Choroid plexus epithelial cell (primary cell): ENCODE measurements around the gene COX5A.
"Not testable (repeated sequence)": the region's sequence is repeated elsewhere in the genome, so short reads cannot be mapped to it uniquely, and the experiment has no call there.

Source experiments
- DNase-seq: peaks from one replicate; pipeline ENCODE4 v3.0.0-alpha.2; 2010; ENCODE audit warnings: low read depth
- H3K4me3 ChIP-seq: 2 replicates; pipeline ENCODE4 v1.5.1; 2011; ENCODE audit warnings: low read depth, mild to moderate bottlenecking, control low read depth, low read length, moderate library complexity
- TF ChIP-seq, protein P1 (sequence below): conservative IDR thresholded peaks from 2 replicates; pipeline ENCODE4 v1.5.1; 2011; ENCODE audit warnings: low read depth, mild to moderate bottlenecking, control low read depth, inconsistent platforms, low read length, moderate library complexity

Gene COX5A

DNA sequence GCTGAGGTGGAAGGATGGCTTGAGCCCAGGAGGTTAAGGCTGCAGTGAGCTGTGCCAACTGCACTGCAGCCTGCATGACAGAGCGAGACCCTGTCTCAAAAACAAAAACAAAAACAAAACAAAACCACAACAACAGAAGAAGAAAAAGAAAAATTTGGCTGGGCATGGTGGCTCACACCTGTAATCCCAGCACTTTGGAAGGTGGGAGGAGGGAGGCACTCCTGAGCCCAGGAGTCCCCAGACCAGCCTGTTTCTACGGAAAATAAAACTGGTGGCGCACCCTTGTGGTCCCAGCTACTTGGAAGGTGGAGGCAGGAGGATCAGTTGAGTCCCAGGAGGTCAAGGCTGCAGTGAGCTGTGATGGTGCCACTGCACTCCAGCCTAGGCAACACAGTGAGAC is 2.7 kb downstream of the COX5A start:
- H3K4me3 ChIP-seq, DNase-seq: not testable (repeated sequence)
- TF ChIP-seq, protein P1, sequence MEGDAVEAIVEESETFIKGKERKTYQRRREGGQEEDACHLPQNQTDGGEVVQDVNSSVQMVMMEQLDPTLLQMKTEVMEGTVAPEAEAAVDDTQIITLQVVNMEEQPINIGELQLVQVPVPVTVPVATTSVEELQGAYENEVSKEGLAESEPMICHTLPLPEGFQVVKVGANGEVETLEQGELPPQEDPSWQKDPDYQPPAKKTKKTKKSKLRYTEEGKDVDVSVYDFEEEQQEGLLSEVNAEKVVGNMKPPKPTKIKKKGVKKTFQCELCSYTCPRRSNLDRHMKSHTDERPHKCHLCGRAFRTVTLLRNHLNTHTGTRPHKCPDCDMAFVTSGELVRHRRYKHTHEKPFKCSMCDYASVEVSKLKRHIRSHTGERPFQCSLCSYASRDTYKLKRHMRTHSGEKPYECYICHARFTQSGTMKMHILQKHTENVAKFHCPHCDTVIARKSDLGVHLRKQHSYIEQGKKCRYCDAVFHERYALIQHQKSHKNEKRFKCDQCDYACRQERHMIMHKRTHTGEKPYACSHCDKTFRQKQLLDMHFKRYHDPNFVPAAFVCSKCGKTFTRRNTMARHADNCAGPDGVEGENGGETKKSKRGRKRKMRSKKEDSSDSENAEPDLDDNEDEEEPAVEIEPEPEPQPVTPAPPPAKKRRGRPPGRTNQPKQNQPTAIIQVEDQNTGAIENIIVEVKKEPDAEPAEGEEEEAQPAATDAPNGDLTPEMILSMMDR, result peak; percentile 22

DNA sequence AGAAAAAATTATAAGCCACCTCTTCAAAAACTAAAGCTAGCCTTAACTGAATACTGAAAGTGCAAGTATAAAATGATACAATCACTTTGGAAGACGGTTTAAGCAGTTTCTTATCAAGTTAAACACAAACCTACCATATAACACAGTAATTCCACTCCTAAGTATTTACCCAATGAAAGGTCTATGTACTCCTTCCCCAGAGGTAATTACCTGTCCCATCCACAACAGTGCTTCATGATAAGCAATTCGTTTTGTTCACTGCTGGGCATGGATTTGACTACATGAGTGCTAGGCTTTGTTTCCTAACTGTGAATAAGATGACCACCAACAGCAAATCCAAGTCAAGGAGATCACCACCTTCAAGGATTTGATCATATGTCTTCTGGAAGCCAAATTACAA is 4.3 kb downstream of the COX5A start:
- TF ChIP-seq, protein P1, result no peak
- DNase-seq, result no peak
- no peak overlapping the region for H3K4me3 ChIP-seq

DNA sequence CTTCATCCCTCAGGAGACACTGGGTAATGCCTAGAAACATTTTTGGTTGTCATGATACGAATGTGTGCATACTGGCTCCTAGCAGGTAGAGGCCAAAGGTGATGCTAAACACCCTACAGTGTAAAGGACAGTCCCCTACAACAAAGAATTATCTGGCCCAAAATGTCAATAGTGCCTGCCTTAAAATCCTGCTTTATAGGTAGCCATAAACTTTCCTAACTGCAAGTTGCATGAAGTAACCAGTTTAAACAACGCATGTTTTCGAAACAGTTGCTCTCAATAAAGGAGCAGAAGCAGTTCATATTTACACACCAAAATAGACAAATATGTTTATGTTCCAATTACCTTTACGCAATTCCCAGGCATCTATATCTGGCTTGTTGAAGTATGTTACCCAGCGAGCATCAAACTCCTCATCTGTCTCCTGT is 9.1 kb downstream of the COX5A start:
- DNase-seq, result no peak
- TF ChIP-seq, protein P1, result no peak
- H3K4me3 ChIP-seq, result no peak overlapping the region

DNA sequence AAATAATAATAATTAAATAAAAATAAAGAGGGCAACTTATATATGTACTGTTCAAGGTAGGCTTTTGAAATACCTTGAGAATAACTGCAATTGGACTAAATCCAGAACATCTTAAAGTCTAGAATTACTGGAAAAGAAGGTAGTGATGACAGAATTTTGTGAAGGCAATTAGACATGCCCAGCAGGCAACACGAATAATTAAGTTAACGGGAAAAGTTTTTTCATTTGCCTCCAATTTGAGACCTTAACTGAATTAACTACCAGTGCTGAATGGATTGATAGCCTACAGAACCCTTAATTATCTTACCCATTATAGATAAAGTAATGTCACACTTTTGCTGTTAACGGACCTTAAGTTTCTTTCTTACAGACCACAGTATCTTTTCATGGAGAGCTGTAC is 13.3 kb downstream of the COX5A start:
- TF ChIP-seq, protein P1, result no peak
- no peak overlapping the region for H3K4me3 ChIP-seq
- no peak for DNase-seq

DNA sequence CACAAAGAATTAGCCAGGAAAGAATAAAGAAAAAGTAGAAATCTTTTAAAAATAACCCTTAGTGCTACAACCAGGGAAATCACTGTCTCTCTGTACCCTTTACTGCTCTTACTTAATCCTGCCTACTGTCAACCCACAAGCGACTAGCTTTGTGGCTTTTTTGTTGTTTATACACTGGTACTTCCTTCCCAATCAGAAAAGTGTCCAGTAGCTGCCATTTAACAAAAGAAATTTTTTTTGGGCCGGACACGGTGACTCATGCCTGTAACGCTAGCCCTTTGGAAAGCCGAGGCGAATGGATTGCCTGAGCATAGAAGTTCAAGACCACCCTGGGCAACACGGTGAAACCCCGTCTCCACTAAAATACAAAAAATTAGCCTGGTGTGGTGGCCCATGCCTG is 17.4 kb downstream of the COX5A start:
- TF ChIP-seq, protein P1, result no peak
- no peak for DNase-seq
- H3K4me3 ChIP-seq, result no peak overlapping the region

DNA sequence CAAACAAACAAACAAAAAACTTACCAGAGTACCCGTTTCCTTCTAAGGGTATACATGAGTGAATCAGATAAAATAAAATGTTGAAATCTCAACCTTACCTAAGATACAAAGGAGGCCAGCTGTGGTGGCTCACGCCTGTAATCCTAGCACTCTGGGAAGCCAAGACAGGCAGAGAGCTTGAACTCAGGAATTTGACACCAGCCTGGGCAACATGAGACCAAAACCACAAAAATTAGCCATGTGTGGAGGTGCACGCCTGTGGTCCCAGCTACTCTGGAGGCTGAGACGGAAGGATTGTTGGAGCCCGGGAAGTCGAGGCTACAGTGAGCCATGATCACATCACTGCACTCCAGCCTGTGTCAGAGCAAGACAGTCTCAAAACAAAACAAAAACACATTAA is 20.2 kb downstream of the COX5A start:
- no peak overlapping the region for H3K4me3 ChIP-seq
- TF ChIP-seq, protein P1, result no peak
- DNase-seq, result peak; percentile 63

DNA sequence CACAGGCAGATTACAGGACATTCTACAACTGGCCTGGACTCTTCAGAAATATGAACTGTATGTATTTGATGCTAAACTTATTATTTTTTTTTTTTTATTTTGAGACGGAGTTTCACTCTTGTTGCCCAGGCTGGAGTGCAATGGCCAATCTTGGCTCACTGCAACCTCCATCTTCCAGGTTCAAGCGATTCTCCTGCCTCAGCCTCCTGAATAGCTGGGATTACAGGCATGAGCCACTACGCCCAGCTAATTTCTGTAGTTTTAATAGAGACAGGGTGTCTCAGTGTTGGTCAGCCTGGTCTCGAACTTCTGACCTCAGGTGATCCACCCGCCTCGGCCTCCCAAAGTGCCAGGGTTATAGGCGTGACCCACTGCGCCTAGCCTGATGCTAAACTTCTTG is 24.1 kb downstream of the COX5A start:
- DNase-seq, H3K4me3 ChIP-seq: not testable (repeated sequence)

DNA sequence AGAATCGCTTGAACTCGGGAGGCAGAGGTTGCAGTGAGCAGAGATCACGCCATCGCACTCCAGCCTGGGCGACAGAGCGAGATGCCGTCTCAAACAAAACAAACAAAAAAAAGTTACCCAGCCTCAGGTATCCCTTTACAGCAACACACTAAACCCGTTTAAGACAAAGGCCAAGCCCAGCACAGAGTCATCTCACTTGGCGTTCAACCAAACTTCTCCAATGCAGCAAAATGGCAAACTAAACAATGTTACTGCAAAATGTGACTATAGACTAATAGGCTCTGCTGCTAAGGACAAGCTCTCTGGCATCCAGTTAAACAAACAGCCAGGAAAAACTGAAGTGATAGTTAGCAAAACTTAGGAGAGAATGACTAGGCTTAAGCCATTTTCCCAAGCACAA is 24.8 kb downstream of the COX5A start:
- H3K4me3 ChIP-seq, result no peak overlapping the region
- no peak for DNase-seq
- TF ChIP-seq, protein P1, result no peak
